Ovary (tissue), 9 donors: Measurements from ENCODE around the gene ZKSCAN3. TPM values are rescaled to one million over a fixed set of nuclear protein-coding genes. Genes with fewer than 3 reads are reported as not detected.
"Not testable (repeated sequence)": the region's sequence is repeated elsewhere in the genome, so short reads cannot be mapped to it uniquely, and the experiment has no call there.

Experiments used
- DNase-seq, 5 donors: peaks; one replicate each; pipeline ENCODE4 v3.0.0-alpha.2; 2019 to 2020
- H3K27ac ChIP-seq, 2 donors: fragments of 200-600 bp; one replicate each; pipeline versions ENCODE4 v1.5.1 to v1.8.0; 2019 to 2022
- H3K27me3 ChIP-seq: fragments of 200-600 bp; one replicate; pipeline ENCODE4 v1.8.0; 2022
- H3K36me3 ChIP-seq: fragments of 200-600 bp; sonication (generic); one replicate; pipeline ENCODE4 v1.5.1; 2019
- H3K4me1 ChIP-seq: one replicate; pipeline ENCODE4 v1.8.1; 2013; ENCODE audit warnings: mild to moderate bottlenecking, moderate library complexity; ENCODE audit not compliant: insufficient read depth
- H3K4me3 ChIP-seq: fragments of 200-600 bp; sonication (generic); one replicate; pipeline ENCODE4 v1.5.1; 2017
- H3K9me3 ChIP-seq, 2 donors: fragments of 200-600 bp in 1 of 2; sonication (generic) in 1 of 2; one replicate each; pipeline versions ENCODE4 v1.5.1 to v1.8.1; 2013 to 2019; ENCODE audit warnings: mild to moderate bottlenecking in 1 of 2, moderate library complexity in 1 of 2
- EP300 ChIP-seq: sonication (generic); formaldehyde crosslinking; IDR thresholded peaks from one replicate; pipeline ENCODE4 v1.6.1; 2017; ENCODE audit warnings: antibody characterized with exemption
- POLR2A ChIP-seq: fragments of 450-650 bp; IDR thresholded peaks from one replicate; pipeline ENCODE4 v1.6.1; 2017; ENCODE audit warnings: antibody characterized with exemption, mild to moderate bottlenecking, moderate library complexity
- WGBS, 3 donors: extraction: QIAGEN DNeasy Blood & Tissue Kit in 1 of 3; methylation state at CpG; one replicate each; pipeline versions ENCODE4 v1.1.5 to v1.1.7; 2013 to 2017; 5-methylcytosine and 5-hydroxymethylcytosine counted together
- intact Hi-C, 4 donors: fragments of 100-400 bp; cut with DNase I; formaldehyde crosslinking; loops; one replicate each; pipeline versions ENCODE4 v1.11.0 to v1.15.1; 2022 to 2023
- polyA plus RNA-seq, 2 donors: library from polyadenylated mRNA; stranded (reverse); fragments of 200-250 nt in 1 of 2; fragments of 350-450 nt in 1 of 2; fragmentation: Illumina TruSeq in 1 of 2; extraction: RNeasy Lipid Tissue Mini Kit (QIAGEN cat#74804) in 1 of 2; gene quantifications; one replicate each; pipeline ENCODE4 v1.2.3, GENCODE V29; 2013 to 2014
- total RNA-seq, 7 donors: library from RNA; depleted of rRNA in 2 of 7; stranded (reverse); fragments of >200 nt in 2 of 7; fragmentation: NEBNext Ultra II Directional in 3 of 7; extraction: Animal tissue kit (Norgen Biotek cat#: 25700) in 3 of 7; gene quantifications; one replicate each; pipeline versions ENCODE4 v1.1.0 to v1.2.4, GENCODE V29; 2016 to 2023
- TF ChIP-seq, protein P1 (sequence below), 3 donors: fragments of 450-650 bp in 2 of 3; fragments of 200-600 bp in 1 of 3; IDR thresholded peaks; one replicate each; pipeline versions ENCODE4 v1.5.1 to v1.8.0; 2016 to 2022; ENCODE audit warnings: antibody characterized with exemption in 3 of 3, mild to moderate bottlenecking in 1 of 3
- donor health status: DM: no; HTN: no; CAD: no; lungs with moderate emphysema.
- donor health status: DM: no; HTN: no; CAD: no.
- donor health status: Bipolar disorder and iron deficiency.
- donor health status: DM: yes; HTN: yes; CAD: no.
- donor health status: DM: no; HTN: no; CAD: no.
- donor health status: DM: yes; HTN: yes; CAD: no.

Gene ZKSCAN3
- total and polyA plus RNA-seq, 9 donors: 2.0 to 8.2 (median 6.1) TPM

- no peak overlapping the region for H3K27ac ChIP-seq
- no peaks in the 10 kb centered on the region for H3K4me1 ChIP-seq
- intact Hi-C loops: no loop called here
- 85 to 92% (median 90%) methylated on average over 23 of the region's 23 CpGs for WGBS, 3 donors
- no peaks in the 10 kb centered on the region for H3K36me3 ChIP-seq
- no peaks in the 10 kb centered on the region for H3K9me3 ChIP-seq
- no peak overlapping the region for H3K4me3 ChIP-seq
- no peak for DNase-seq
- TF ChIP-seq EP300 (no peak), POLR2A (no peak)
- TF ChIP-seq, protein P1, sequence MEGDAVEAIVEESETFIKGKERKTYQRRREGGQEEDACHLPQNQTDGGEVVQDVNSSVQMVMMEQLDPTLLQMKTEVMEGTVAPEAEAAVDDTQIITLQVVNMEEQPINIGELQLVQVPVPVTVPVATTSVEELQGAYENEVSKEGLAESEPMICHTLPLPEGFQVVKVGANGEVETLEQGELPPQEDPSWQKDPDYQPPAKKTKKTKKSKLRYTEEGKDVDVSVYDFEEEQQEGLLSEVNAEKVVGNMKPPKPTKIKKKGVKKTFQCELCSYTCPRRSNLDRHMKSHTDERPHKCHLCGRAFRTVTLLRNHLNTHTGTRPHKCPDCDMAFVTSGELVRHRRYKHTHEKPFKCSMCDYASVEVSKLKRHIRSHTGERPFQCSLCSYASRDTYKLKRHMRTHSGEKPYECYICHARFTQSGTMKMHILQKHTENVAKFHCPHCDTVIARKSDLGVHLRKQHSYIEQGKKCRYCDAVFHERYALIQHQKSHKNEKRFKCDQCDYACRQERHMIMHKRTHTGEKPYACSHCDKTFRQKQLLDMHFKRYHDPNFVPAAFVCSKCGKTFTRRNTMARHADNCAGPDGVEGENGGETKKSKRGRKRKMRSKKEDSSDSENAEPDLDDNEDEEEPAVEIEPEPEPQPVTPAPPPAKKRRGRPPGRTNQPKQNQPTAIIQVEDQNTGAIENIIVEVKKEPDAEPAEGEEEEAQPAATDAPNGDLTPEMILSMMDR (IDR thresholded peaks at IDR 0.05): no peak
- H3K27me3 ChIP-seq: no peaks in the 10 kb centered on the region
These were observed 36.8 kb upstream of the ZKSCAN3 start for GRCh38 chr6:28312939-28313338.

DNA sequence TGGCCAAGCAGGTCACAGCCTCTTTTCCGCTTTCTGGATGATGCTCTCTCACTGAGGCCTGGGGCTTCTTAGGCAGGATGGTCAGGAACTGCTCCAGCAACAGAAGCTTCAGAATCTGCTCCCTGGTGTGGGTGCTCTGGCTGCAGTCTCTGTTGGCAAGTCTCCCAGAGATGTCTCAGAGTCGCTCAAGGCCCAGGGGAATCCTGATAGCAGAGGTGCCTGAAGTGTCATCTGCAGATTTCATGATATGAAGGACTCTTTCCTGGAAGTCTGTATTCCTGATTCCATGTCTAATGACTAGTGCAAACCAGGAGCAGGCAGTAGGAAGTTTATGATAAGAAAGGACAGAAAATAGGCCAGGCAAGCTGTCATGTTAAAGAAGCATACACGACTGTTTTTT lies 34.1 kb upstream of the ZKSCAN3 start:
- H3K9me3 ChIP-seq: no peaks in the 10 kb centered on the region
- DNase-seq: no peak
- intact Hi-C loops: no loop called here
- 66 to 69% (median 67%) methylated on average over 3 of the region's 3 CpGs for WGBS, 3 donors
- no peaks in the 10 kb centered on the region for H3K4me1 ChIP-seq
- no peak overlapping the region for H3K4me3 ChIP-seq
- TF ChIP-seq, protein P1 (IDR thresholded peaks at IDR 0.05): no peak
- no peak for TF ChIP-seq POLR2A
- TF ChIP-seq EP300: no peak
- H3K27ac ChIP-seq: no peak overlapping the region
- no peaks in the 10 kb centered on the region for H3K36me3 ChIP-seq
- no peaks in the 10 kb centered on the region for H3K27me3 ChIP-seq

- H3K4me3 ChIP-seq, H3K36me3 ChIP-seq, H3K27me3 ChIP-seq, H3K4me1 ChIP-seq, DNase-seq, H3K9me3 ChIP-seq, H3K27ac ChIP-seq, intact Hi-C loops: not testable (repeated sequence)
- WGBS, 3 donors: 91 to 96% (median 95%) methylated on average over 8 of the region's 8 CpGs
These were observed 31.9 kb upstream of the ZKSCAN3 start for GRCh38 chr6:28317866-28318265.

DNA sequence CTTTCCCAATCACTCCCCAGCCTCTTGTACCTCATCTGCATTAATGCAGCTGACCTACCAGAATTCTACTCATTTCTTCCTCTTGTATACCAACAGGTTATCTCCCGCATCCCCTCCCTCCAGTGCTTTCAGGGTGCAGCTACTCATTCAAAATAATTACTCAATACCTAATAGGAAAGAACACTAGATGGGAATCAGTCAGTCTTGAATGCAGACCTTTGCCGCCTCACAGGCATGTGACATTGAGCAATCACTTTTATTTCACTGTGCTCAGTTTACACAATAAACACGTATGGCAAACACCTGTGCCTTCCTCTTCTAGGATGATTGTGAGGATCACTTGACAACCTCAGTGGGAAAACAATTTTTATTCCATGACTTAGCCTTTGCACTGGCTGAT lies 27.1 kb upstream of the ZKSCAN3 start:
- Histone ChIP-seq H3K27ac (no peak overlapping the region), H3K27me3 (no peaks in the 10 kb centered on the region), H3K36me3 (no peaks in the 10 kb centered on the region), H3K9me3 (peaks cover 2 to 19% of the 10 kb centered on the region in 2 donors), H3K4me1 (no peaks in the 10 kb centered on the region), H3K4me3 (no peak overlapping the region)
- no peak for TF ChIP-seq POLR2A
- TF ChIP-seq, protein P1 (IDR thresholded peaks at IDR 0.05): no peak
- TF ChIP-seq EP300: no peak
- WGBS, 3 donors: 90 to 96% (median 94%) methylated on average over 3 of the region's 3 CpGs
- DNase-seq: no peak
- intact Hi-C loops: loop anchor here in 2 of 4 donors (5.0 to 10.0 kb wide), 2 partner anchors 40 to 48 kb away; partner anchors contain the start of gene PGBD1 (in 1 of the 2)

DNA sequence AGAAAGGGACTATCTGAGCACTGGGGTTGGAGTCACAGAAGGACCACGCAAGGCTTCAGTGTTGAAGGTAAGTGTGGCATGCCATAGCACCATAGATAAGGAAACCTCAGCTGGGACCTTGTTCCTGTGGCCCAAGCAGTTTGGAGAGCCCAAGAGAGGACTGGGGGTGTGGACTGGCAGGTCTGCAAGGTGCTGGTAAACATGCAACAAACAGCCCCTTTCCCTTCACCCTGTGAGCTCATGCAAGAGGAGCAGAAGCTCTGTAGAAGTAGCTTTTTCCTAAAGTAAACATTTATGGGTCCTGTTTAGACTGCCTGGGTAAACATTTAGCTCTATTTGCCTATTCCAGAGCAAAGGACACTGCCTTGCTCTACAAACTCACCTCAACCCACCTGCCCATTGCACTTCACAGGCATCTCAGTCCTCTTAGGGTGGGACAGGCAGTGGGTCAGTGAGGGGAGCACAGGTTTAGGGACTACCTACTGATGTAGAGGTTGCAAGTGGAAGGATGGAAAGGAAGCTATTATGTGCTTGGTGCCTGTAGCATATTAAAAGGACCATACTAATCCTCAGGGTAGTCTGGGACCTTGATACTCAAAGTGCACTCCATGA lies 25.8 kb upstream of the ZKSCAN3 start:
- no peak for DNase-seq
- no peaks in the 10 kb centered on the region for H3K27me3 ChIP-seq
- TF ChIP-seq EP300: no peak
- TF ChIP-seq, protein P1 (IDR thresholded peaks at IDR 0.05): no peak
- TF ChIP-seq POLR2A: no peak
- WGBS, 3 donors: 97 to 100% (median 98%) methylated on average over 1 of the region's 1 CpG
- H3K36me3 ChIP-seq: no peaks in the 10 kb centered on the region
- no peaks in the 10 kb centered on the region for H3K4me1 ChIP-seq
- H3K4me3 ChIP-seq: no peak overlapping the region
- peaks cover 4 to 22% of the 10 kb centered on the region in 2 donors for H3K9me3 ChIP-seq
- no peak overlapping the region for H3K27ac ChIP-seq
- intact Hi-C loops: loop anchor here in 2 of 4 donors (5.0 to 10.0 kb wide), 2 partner anchors 42 to 49 kb away; partner anchors contain the start of gene PGBD1 (in 1 of the 2)
